Cortex of kidney (tissue), 1 donor: ENCODE results near the gene CFAP57.
"Not testable (repeated sequence)": the region's sequence is repeated elsewhere in the genome, so short reads cannot be mapped to it uniquely, and the experiment has no call there.

Experiments
- DNase-seq: peaks from one replicate; lab custom pipeline; 2025; lab: John Stamatoyannopoulos, UW

CFAP57 gene

DNA sequence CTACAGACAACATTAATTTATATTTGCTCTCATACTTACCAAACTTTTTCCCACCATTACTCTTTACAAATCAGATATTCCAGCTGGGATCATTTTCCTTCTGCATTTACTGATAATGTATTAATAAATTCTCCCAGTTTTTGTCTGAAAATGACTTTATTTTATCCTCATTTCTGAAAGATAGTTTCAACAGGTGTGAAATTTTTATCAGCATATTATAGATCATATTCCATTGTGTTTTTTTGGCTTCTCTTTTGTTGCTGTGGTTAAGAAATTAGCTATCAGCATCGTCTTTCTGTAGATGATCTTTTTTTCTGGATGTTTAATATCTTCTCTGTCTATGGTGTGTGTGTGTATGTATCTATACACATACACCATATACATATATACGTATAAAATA is 2.7 kb downstream of the CFAP57 start:
- no peak for DNase-seq

GRCh38 chr1:43177691-43178090 is 5.6 kb downstream of the CFAP57 start:
- no peak for DNase-seq

GRCh38 chr1:43184388-43184787 is 12.3 kb downstream of the CFAP57 start:
- no peak for DNase-seq

GRCh38 chr1:43184995-43185394 is 12.9 kb downstream of the CFAP57 start:
- no peak for DNase-seq

DNA sequence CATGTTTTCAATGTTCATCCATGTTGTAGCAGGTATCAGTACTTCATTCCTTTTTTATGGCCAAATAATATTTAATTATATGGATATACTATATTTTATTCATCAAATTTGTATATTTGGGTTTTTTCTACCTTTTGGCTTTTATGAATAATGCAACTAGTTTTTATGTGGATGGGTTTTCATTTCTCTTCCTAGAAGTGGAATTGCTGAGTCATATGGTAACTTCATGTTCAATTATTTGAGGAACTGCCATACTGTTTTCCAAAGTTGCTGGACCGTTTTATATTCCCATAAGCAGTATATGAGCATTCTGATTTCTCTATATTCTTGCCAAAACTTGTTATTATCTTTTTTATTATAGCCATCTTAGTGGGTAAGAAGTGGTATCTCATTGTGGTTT is 16.0 kb downstream of the CFAP57 start:
- no peak for DNase-seq

- no peak for DNase-seq
Measured at GRCh38 chr1:43194509-43194908, 22.4 kb downstream of the CFAP57 start.

GRCh38 chr1:43197343-43198127 is 25.4 kb downstream of the CFAP57 start:
- no peak for DNase-seq

GRCh38 chr1:43199093-43199726 is 27.1 kb downstream of the CFAP57 start:
- no peak for DNase-seq

DNA sequence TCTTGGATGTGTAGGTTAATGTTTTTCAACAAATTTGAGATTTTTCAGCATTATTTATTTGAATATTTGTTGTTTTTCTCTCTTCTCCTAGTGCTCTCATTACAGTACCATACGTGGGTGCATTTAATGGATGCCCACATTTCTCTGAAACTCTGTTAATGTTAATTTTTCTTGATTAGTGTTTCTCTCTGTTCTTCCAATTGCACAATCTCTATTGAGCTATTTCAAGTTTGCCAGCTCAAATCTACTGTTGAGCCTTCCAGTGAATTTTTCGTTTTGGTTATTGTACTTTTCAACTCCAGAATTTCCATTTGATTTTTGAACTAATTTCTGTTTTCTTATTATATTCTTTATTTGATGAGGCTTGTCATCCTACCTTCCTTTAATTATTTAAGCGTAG is 31.7 kb downstream of the CFAP57 start:
- no peak for DNase-seq

GRCh38 chr1:43204394-43204793 is 32.3 kb downstream of the CFAP57 start:
- DNase-seq = no peak

GRCh38 chr1:43205671-43206070 is 33.5 kb downstream of the CFAP57 start:
- DNase-seq = no peak

GRCh38 chr1:43206600-43207228 is 34.6 kb downstream of the CFAP57 start:
- no peak for DNase-seq

GRCh38 chr1:43207229-43207853 is 35.2 kb downstream of the CFAP57 start:
- DNase-seq = no peak

GRCh38 chr1:43208277-43208676 is 36.1 kb downstream of the CFAP57 start:
- not testable (repeated sequence) for DNase-seq

DNA sequence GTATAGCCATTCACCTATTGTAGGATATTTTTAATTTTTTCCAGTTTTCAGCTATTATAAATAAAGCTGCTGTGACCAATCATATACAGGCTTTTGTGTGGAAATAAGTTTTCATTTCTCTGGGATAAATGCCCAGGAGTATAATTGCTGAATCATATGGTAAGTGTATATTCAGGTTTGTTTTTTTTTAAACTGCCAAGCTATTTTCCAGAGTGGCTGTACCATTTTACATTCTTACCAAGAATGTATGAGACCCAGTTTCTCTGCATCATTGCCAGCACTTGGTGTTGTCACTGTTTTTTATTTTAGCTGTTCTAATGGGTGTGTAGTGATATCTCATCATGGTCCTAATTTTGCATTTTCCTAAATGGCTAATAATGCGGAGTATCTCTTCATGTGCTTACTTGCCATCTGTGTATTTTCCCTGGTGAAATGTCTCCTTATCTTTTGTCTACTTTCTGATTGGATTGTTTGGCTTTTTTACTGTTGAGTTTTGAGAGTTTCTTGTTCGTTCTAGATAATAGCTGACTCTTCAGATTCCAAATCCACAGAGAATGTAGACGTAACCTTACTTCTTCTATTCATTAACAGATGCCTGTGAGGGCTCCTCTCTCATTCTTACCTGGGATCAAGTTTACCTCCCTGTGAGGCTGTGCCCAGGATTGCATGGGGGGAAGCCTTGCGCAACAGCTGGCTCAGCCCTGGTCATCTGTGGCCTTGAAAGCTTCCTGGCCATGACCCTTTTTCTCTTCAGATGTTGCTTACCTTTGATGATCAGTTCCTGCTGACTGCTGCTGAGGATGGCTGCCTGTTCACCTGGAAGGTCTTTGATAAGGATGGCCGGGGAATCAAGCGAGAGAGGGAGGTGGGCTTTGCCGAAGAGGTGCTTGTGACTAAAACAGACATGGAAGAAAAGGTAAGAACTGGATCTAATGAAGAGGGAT is 42.6 kb downstream of the CFAP57 start:
- no peak for DNase-seq

- no peak for DNase-seq
Measured at GRCh38 chr1:43217747-43218146, 45.6 kb downstream of the CFAP57 start.

DNA sequence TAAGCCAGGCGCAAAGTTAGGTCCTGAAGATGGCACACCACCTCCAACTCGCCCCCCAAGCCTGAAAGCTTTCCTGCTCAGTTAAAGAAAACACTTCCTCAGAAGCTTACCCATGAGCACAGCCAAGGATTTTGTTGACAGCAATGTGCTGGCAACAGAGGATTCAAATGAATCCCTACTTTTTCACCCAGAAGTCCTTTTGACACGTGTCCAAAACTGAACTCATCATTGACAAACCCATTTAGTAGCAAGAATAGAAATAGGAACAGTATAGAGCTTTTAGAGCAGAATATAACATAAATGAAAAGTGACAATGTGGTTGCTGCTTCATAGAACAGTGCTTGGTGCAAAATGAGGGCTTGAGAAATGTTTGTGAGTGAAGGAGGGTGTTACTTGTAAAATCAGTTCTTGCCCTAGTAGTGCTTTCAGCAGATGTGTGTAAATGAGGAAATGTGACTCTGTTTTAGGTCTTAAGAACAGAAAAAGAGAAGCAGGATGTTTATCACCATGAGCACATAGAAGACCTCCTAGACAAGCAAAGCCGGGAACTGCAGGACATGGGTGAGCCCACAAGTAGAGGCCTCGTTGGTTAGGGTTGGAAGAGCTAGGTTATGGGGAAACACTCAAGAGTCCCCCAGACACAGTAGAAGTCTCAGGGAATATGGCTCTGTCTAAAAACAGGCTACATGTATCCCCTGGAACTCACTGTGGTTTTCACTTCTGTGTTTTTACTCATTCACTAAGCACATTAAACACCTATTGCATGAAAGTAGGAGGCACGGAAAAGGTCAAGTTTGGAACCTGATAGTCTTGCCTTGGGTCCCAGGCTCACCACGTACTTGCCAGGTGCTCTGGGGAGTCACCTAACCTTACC is 49.0 kb downstream of the CFAP57 start:
- DNase-seq = no peak

DNA sequence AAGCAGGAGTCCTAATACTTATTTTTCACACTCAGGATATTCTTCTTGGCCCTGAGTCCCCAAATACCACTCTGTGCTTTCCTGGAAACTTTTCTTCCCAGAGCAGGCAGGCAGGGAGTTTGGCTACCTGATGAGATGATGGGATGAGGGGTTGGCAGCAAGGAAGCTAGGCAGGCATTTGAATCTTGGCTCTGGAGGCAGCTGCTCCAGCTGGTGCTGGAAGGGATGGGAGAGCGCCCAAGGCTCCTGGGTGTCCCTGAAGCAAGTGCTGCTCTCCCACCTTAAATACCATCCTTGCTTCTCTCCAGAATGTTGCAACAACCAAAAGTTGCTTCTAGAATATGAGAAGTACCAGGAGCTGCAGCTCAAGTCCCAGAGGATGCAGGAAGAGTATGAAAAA is 49.7 kb downstream of the CFAP57 start:
- no peak for DNase-seq

- DNase-seq = no peak
Measured at GRCh38 chr1:43222879-43223278, 50.7 kb downstream of the CFAP57 start.

DNA sequence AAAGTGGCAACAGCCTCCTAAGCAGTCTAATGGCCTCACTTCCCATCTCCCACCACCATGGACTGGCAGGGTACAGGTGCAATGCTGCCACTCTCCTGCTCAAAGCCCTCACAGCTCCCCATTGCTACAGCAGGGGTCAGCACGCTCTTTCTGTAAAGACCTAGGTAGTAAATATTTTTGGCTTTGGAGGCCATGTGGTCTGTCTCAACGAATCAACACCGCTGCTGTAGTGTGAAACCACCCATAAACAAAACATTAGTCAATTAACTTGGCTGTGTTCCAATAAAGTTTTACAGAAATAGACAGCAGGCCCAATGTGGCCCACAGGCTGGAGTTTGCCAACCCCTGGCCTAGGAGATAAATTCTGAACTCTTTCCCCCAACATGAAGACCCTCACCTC is 53.0 kb downstream of the CFAP57 start:
- no peak for DNase-seq
